Stimulated activated CD4-positive, alpha-beta T cell treated with anti-CD3 and anti-CD28 coated beads, Interleukin-2, amount 100 ng/mL, for 4 hours (primary cell): Measurements from ENCODE around the gene COLEC11.
"Not testable (repeated sequence)": the region's sequence is repeated elsewhere in the genome, so short reads cannot be mapped to it uniquely, and the experiment has no call there.

ENCODE experiments used
- DNase-seq: peaks from one replicate; pipeline ENCODE4 v3.0.0-alpha.2; 2020; ENCODE audit warnings: low read depth

Gene COLEC11

GRCh38 chr2:3625186-3625585 lies 30.3 kb downstream of the COLEC11 start:
- no peak for DNase-seq

- no peak for DNase-seq
These were observed 31.4 kb downstream of the COLEC11 start for GRCh38 chr2:3626118-3626811.

GRCh38 chr2:3626812-3627499 lies 32.0 kb downstream of the COLEC11 start:
- DNase-seq, result no peak

- DNase-seq, result no peak
These were observed 32.7 kb downstream of the COLEC11 start for GRCh38 chr2:3627500-3628100.

GRCh38 chr2:3628241-3628679 lies 33.3 kb downstream of the COLEC11 start:
- no peak for DNase-seq

- DNase-seq, result no peak
These were observed 33.9 kb downstream of the COLEC11 start for GRCh38 chr2:3628800-3629199.

GRCh38 chr2:3630631-3631030 lies 35.7 kb downstream of the COLEC11 start:
- DNase-seq, result no peak

- no peak for DNase-seq
These were observed 36.4 kb downstream of the COLEC11 start for GRCh38 chr2:3631161-3631850.

GRCh38 chr2:3631851-3632659 lies 37.1 kb downstream of the COLEC11 start:
- DNase-seq, result no peak

GRCh38 chr2:3633089-3633981 lies 38.4 kb downstream of the COLEC11 start:
- no peak for DNase-seq

GRCh38 chr2:3633982-3634595 lies 39.2 kb downstream of the COLEC11 start:
- DNase-seq, result no peak

- no peak for DNase-seq
These were observed 39.7 kb downstream of the COLEC11 start for GRCh38 chr2:3634596-3635121.

- DNase-seq, result no peak
These were observed 40.5 kb downstream of the COLEC11 start for GRCh38 chr2:3635171-3635974.

GRCh38 chr2:3635975-3636327 lies 41.0 kb downstream of the COLEC11 start:
- DNase-seq, result not testable (repeated sequence)

GRCh38 chr2:3636586-3637310 lies 41.8 kb downstream of the COLEC11 start:
- DNase-seq, result no peak

- DNase-seq, result no peak
These were observed 42.4 kb downstream of the COLEC11 start for GRCh38 chr2:3637311-3637675.

- no peak for DNase-seq
These were observed 43.0 kb downstream of the COLEC11 start for GRCh38 chr2:3637692-3638455.

GRCh38 chr2:3638456-3638810 lies 43.5 kb downstream of the COLEC11 start:
- DNase-seq, result no peak
